Prostate gland (tissue), 2 donors: ENCODE data around the gene PLCH2.

ENCODE experiments used
- CTCF ChIP-seq, 4 experiments: fragments of 200-600 bp in 2 of 4; fragments of 450-650 bp in 2 of 4; sonication (generic) in 2 of 4; IDR thresholded peaks; 1 replicate in 3 of 4; 2 replicates in 1 of 4; pipeline ENCODE4 v1.5.1; 2016 to 2019; ENCODE audit warnings: antibody characterized with exemption in 4 of 4, mild to moderate bottlenecking in 2 of 4, moderate library complexity in 2 of 4
- POLR2A ChIP-seq: fragments of 450-650 bp; IDR thresholded peaks from one replicate; pipeline ENCODE4 v1.6.1; 2016; ENCODE audit warnings: antibody characterized with exemption, mild to moderate bottlenecking
- POLR2AphosphoS5 ChIP-seq: sonication (generic); formaldehyde crosslinking; IDR thresholded peaks from one replicate; pipeline ENCODE4 v1.6.1; 2017; ENCODE audit warnings: antibody characterized with exemption

- TF ChIP-seq POLR2A (no peak), CTCF (IDR thresholded peaks at IDR 0.05) (no peak), POLR2AphosphoS5 (no peak)
Measured at GRCh38 chr1:2441746-2442145, 34.3 kb upstream of the PLCH2 start.
